GM18498 (cell line): ENCODE measurements around the gene MEGF10.
A peak's percentile ranks its signal among the peaks of the same experiment; 100 is the strongest.
"Not testable (repeated sequence)": the region's sequence is repeated elsewhere in the genome, so short reads cannot be mapped to it uniquely, and the experiment has no call there.

ENCODE experiments used
- ATAC-seq: cut with Tn5 transposase; IDR thresholded peaks from one replicate; pipeline ENCODE4 v1.9.1; 2021; ENCODE audit warnings: mild to moderate bottlenecking, moderate library complexity; ENCODE audit not compliant: unreplicated experiment

MEGF10 gene

GRCh38 chr5:127297348-127298035 is 6.9 kb downstream of the MEGF10 start:
- no peak for ATAC-seq

GRCh38 chr5:127298036-127298429 is 7.4 kb downstream of the MEGF10 start:
- no peak for ATAC-seq

GRCh38 chr5:127298656-127299055 is 8.1 kb downstream of the MEGF10 start:
- no peak for ATAC-seq

GRCh38 chr5:127299678-127300077 is 9.1 kb downstream of the MEGF10 start:
- ATAC-seq = no peak

GRCh38 chr5:127302509-127302908 is 11.9 kb downstream of the MEGF10 start:
- ATAC-seq = no peak

- ATAC-seq = no peak
These were observed 12.8 kb downstream of the MEGF10 start for GRCh38 chr5:127303404-127303803.

- no peak for ATAC-seq
These were observed 14.9 kb downstream of the MEGF10 start for GRCh38 chr5:127305493-127305892.

- ATAC-seq = no peak
These were observed 15.4 kb downstream of the MEGF10 start for GRCh38 chr5:127306036-127306435.

- ATAC-seq = no peak
These were observed 16.1 kb downstream of the MEGF10 start for GRCh38 chr5:127306647-127307046.

GRCh38 chr5:127307868-127308267 is 17.3 kb downstream of the MEGF10 start:
- ATAC-seq = no peak

- ATAC-seq = not testable (repeated sequence)
These were observed 17.7 kb downstream of the MEGF10 start for GRCh38 chr5:127308325-127308724.

GRCh38 chr5:127308945-127309344 is 18.3 kb downstream of the MEGF10 start:
- ATAC-seq = no peak

GRCh38 chr5:127311349-127311748 is 20.8 kb downstream of the MEGF10 start:
- no peak for ATAC-seq

- ATAC-seq = no peak
These were observed 21.4 kb downstream of the MEGF10 start for GRCh38 chr5:127311781-127312525.

GRCh38 chr5:127313379-127313778 is 22.8 kb downstream of the MEGF10 start:
- no peak for ATAC-seq

GRCh38 chr5:127313847-127314473 is 23.4 kb downstream of the MEGF10 start:
- peak; percentile 98 for ATAC-seq

- no peak for ATAC-seq
These were observed 25.4 kb downstream of the MEGF10 start for GRCh38 chr5:127316011-127316410.

- not testable (repeated sequence) for ATAC-seq
These were observed 26.8 kb downstream of the MEGF10 start for GRCh38 chr5:127317385-127317784.

GRCh38 chr5:127320032-127320965 is 29.7 kb downstream of the MEGF10 start:
- ATAC-seq = peak; percentile 96

- no peak for ATAC-seq
These were observed 30.9 kb downstream of the MEGF10 start for GRCh38 chr5:127321465-127321864.

- no peak for ATAC-seq
These were observed 31.8 kb downstream of the MEGF10 start for GRCh38 chr5:127322403-127322802.
